ENCODE measurements around the gene MED13. TPM values are rescaled to one million over a fixed set of nuclear protein-coding genes. Genes with fewer than 3 reads are reported as not detected.
"Not testable (repeated sequence)": the region's sequence is repeated elsewhere in the genome, so short reads cannot be mapped to it uniquely, and the experiment has no call there.

MED13 gene
- total RNA-seq, 6 experiments from 2014 or later, result 22.9 to 36.3 (median 32.5) TPM

- TF ChIP-seq POLR2A (IDR thresholded peaks at IDR 0.05) (no peak), CTCF (IDR thresholded peaks at IDR 0.05) (no peak)
- ATAC-seq, result no peak
Measured at GRCh38 chr17:62001105-62001504, 64.0 kb downstream of the MED13 start.

GRCh38 chr17:62000186-62000585 is 64.9 kb downstream of the MED13 start:
- 88% methylated on average over 3 of the region's 3 CpGs for WGBS (ENCODE audit: insufficient coverage, low coverage, low lambda C conversion rate, missing lambda C conversion rate)
- no peak for TF ChIP-seq POLR2A (IDR thresholded peaks at IDR 0.05)
- no peak for TF ChIP-seq CTCF (IDR thresholded peaks at IDR 0.05)
- intact Hi-C loops (cut with DNase I), result no loop called here
- H3K9me3 ChIP-seq, result no peaks in the 10 kb centered on the region
- ATAC-seq (no peak), DNase-seq (no peak)
- no peaks in the 10 kb centered on the region for H3K27me3 ChIP-seq
- H3K36me3 ChIP-seq, result peaks cover 0 to 17% (median 1%) of the 10 kb centered on the region in 4 donors
- H3K27ac ChIP-seq, result no peak overlapping the region
- H3K4me1 ChIP-seq, result peaks cover 0 to 24% (median 0%) of the 10 kb centered on the region in 4 donors
- H3K4me3 ChIP-seq, result no peak overlapping the region

More at GRCh38 chr17:62001105-62001504, 64.0 kb downstream of the MED13 start:
- Histone ChIP-seq H3K4me1 (peaks cover 0 to 24% (median 0%) of the 10 kb centered on the region in 4 donors), H3K27ac (no peak overlapping the region), H3K9me3 (no peaks in the 10 kb centered on the region), H3K36me3 (peaks cover 0 to 19% (median 3%) of the 10 kb centered on the region in 4 donors), H3K4me3 (no peak overlapping the region), H3K27me3 (no peaks in the 10 kb centered on the region)
- DNase-seq, result no peak
- intact Hi-C loops (cut with DNase I), result no loop called here
- WGBS (ENCODE audit: insufficient coverage, low coverage, low lambda C conversion rate, missing lambda C conversion rate), result 92% methylated on average over 2 of the region's 2 CpGs

- H3K27ac ChIP-seq; H3K4me3 ChIP-seq; intact Hi-C loops (cut with DNase I); H3K9me3 ChIP-seq; DNase-seq; H3K27me3 ChIP-seq; ATAC-seq: not testable (repeated sequence)
- WGBS (ENCODE audit: insufficient coverage, low coverage, low lambda C conversion rate, missing lambda C conversion rate), result 82% methylated on average over 3 of the region's 4 CpGs
- Histone ChIP-seq H3K36me3 (peaks cover 0 to 22% (median 10%) of the 10 kb centered on the region in 4 donors), H3K4me1 (peaks cover 0 to 23% (median 0%) of the 10 kb centered on the region in 4 donors)
Measured at GRCh38 chr17:61998534-61998933, 66.5 kb downstream of the MED13 start.

GRCh38 chr17:61997664-61998063 is 67.4 kb downstream of the MED13 start:
- TF ChIP-seq CTCF (IDR thresholded peaks at IDR 0.05), result no peak
- TF ChIP-seq POLR2A (IDR thresholded peaks at IDR 0.05), result no peak
- DNase-seq (no peak), ATAC-seq (peak; percentile 81 to 86 (median 83))
- peaks cover 0 to 27% (median 11%) of the 10 kb centered on the region in 4 donors for H3K36me3 ChIP-seq
- no peak overlapping the region for H3K4me3 ChIP-seq
- peaks cover 0 to 21% (median 0%) of the 10 kb centered on the region in 4 donors for H3K4me1 ChIP-seq
- WGBS (ENCODE audit: insufficient coverage, low coverage, low lambda C conversion rate, missing lambda C conversion rate), result 3% methylated on average over 2 of the region's 2 CpGs
- peak overlapping the region in 1 of 3 donors; percentile 1 for H3K27ac ChIP-seq
- intact Hi-C loops (cut with DNase I), result no loop called here
- no peaks in the 10 kb centered on the region for H3K27me3 ChIP-seq
- H3K9me3 ChIP-seq, result no peaks in the 10 kb centered on the region

GRCh38 chr17:61996916-61997605 is 68.0 kb downstream of the MED13 start:
- peaks cover 0 to 21% (median 0%) of the 10 kb centered on the region in 4 donors for H3K4me1 ChIP-seq
- peaks cover 0 to 32% (median 13%) of the 10 kb centered on the region in 4 donors for H3K36me3 ChIP-seq
- ATAC-seq (no peak), DNase-seq (no peak)
- TF ChIP-seq POLR2A (IDR thresholded peaks at IDR 0.05), result no peak
- TF ChIP-seq CTCF (IDR thresholded peaks at IDR 0.05), result no peak
- intact Hi-C loops (cut with DNase I), result no loop called here
- H3K27ac ChIP-seq, result peak overlapping the region in 1 of 3 donors; percentile 1
- 78% methylated on average over 4 of the region's 4 CpGs for WGBS (ENCODE audit: insufficient coverage, low coverage, low lambda C conversion rate, missing lambda C conversion rate)
- no peak overlapping the region for H3K4me3 ChIP-seq
- no peaks in the 10 kb centered on the region for H3K9me3 ChIP-seq
- H3K27me3 ChIP-seq, result no peaks in the 10 kb centered on the region
